ENCODE measurements around the gene ATAD3A. TPM values are rescaled to one million over a fixed set of nuclear protein-coding genes. Genes with fewer than 3 reads are reported as not detected.
"Not testable (repeated sequence)": the region's sequence is repeated elsewhere in the genome, so short reads cannot be mapped to it uniquely, and the experiment has no call there.

ATAD3A gene
- total RNA-seq, 2 experiments from 2014 or later: 39.4 to 41.0 TPM

DNA sequence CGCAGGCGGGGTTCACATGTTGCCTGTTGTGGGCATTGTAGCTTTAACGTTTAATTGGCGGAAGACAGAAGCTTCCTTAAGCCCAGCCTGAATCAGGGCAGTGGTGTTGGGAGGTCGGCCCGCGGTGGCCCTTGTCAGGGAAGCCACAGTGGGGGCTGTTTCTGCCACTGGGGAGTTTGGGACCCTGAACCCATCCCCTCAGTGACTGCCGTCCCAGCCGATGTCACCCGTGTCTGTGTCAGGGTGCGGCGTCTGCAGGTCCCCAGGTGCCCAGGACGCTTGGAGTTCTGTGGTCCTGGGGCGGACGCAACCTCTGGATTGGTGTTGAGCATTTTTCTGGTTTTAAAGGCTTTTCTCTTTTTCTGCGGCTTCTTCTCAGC lies 31.5 kb upstream of the ATAD3A start:
- peaks cover 33% of the 10 kb centered on the region for H3K36me3 Mint-ChIP-seq (ENCODE audit: low read depth)
- H3K27ac Mint-ChIP-seq; intact Hi-C loops (cut with micrococcal nuclease); H3K27me3 Mint-ChIP-seq (ENCODE audit: low read depth); H3K4me3 Mint-ChIP-seq; H3K9me3 Mint-ChIP-seq; CTCF ChIA-PET; H3K4me1 Mint-ChIP-seq (ENCODE audit: low read depth); DNase-seq: not testable (repeated sequence)

DNA sequence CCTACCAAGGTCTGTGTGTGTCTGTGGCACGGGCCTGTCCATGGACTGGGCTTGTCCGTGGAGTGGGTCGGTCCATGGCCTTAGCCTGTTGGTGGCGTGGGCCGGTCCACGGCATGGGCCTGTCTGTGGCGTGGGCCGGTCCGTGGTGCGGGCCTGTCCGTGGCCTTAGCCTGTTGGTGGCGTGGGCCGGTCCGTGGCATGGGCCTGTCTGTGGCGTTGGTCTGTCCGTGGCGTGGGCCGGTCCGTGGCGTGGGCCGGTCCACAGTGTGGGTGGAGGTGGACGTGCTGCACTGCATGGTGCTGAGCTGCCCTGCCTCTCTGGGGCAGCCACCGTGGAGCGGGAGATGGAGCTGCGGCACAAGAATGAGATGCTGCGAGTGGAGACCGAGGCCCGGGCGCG lies 30.2 kb upstream of the ATAD3A start:
- H3K4me1 Mint-ChIP-seq (ENCODE audit: low read depth); CTCF ChIA-PET; H3K9me3 Mint-ChIP-seq; H3K27ac Mint-ChIP-seq; H3K4me3 Mint-ChIP-seq; intact Hi-C loops (cut with micrococcal nuclease); H3K27me3 Mint-ChIP-seq (ENCODE audit: low read depth); DNase-seq: not testable (repeated sequence)
- peaks cover 31% of the 10 kb centered on the region for H3K36me3 Mint-ChIP-seq (ENCODE audit: low read depth)

DNA sequence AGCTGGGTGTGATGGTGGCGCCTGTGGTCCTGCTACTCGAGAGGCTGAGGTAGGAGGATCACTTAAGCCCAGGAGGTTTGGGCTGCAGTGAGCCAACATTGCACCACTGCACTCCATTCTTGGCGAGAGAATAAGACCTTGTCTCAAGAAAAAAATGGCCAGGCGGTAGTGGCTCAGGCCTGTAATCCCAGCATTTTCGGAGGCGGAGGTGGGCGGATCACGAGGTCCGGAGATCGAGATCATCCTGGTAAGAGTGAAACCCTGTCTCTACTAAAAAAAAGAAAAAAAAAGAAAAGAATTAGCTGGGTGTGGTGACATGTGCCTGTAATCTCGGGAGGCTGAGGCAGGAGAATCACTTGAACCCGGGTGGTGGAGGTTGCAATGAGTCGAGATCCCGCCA lies 29.1 kb upstream of the ATAD3A start:
- Mint-ChIP-seq H3K4me3 (no peak overlapping the region), H3K27ac (no peak overlapping the region), H3K4me1 (ENCODE audit: low read depth) (no peaks in the 10 kb centered on the region), H3K27me3 (ENCODE audit: low read depth) (no peaks in the 10 kb centered on the region), H3K9me3 (no peaks in the 10 kb centered on the region), H3K36me3 (ENCODE audit: low read depth) (peaks cover 26% of the 10 kb centered on the region)
- intact Hi-C loops (cut with micrococcal nuclease): no loop called here
- CTCF ChIA-PET: interaction anchor here (0.9 kb wide), 1 partner anchor 22 kb away, joined by 3 read pairs; no protein-coding TSS in a partner anchor
- no peak for DNase-seq

DNA sequence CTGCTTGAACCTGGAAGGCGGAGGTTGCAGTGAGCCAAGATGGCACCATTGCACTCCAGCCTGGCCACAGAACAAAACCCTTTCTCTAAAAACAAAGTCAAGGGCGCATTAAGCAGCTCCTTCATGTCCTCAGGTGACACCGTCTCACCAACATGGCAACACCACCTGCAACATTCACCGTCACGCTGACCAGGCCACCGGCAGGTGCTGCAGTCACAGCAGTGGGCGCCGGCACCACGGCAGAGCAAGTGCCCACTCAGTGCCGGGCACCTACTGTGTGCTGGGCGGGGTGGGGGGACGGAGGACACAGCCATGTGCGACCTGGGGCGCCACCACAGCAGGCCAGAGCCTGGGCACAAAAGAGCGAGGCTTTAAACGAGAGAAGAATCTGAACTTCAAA lies 28.2 kb upstream of the ATAD3A start:
- Mint-ChIP-seq H3K27ac (no peak overlapping the region), H3K4me3 (no peak overlapping the region), H3K36me3 (ENCODE audit: low read depth) (peaks cover 29% of the 10 kb centered on the region), H3K27me3 (ENCODE audit: low read depth) (no peaks in the 10 kb centered on the region), H3K4me1 (ENCODE audit: low read depth) (no peaks in the 10 kb centered on the region), H3K9me3 (no peaks in the 10 kb centered on the region)
- CTCF ChIA-PET: interaction anchor here (0.6 kb wide), 1 partner anchor 26 kb away, joined by 3 read pairs; no protein-coding TSS in a partner anchor
- DNase-seq: no peak
- intact Hi-C loops (cut with micrococcal nuclease): no loop called here

DNA sequence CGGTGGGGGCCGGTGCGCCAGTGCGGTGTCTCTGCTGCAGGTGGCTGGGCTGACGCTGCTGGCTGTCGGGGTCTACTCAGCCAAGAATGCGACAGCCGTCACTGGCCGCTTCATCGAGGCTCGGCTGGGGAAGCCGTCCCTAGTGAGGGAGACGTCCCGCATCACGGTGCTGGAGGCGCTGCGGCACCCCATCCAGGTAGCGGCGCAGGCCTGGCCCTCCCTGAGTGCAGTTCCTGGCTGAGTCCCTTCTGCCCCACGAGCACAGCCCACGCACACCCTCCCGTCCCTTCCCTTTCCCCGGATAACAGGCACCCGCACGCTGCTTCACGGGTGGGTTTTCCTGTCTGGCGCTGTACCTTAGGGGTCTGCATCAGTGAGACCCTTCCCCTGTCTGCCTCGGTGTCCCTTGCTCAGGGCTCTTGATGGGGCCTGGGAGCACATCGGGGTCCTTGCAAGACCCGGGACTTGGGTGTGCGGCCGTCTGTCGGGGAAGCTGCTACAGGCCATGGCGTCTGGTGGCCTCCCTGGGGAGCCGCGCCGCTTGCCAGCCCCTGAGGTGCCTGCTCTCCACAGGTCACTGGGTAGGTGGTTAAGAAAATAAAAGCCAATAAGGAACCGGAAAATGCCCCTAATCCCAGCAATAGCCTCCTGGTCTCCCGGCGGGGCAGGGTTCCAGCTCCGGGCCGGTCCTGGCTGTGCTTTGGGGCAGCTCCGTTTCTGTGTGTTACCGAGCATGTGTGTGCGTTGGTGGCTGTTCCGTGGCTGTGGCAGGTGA lies 26.8 kb upstream of the ATAD3A start:
- H3K27ac Mint-ChIP-seq; DNase-seq; intact Hi-C loops (cut with micrococcal nuclease); H3K4me1 Mint-ChIP-seq (ENCODE audit: low read depth); H3K4me3 Mint-ChIP-seq; H3K9me3 Mint-ChIP-seq; H3K27me3 Mint-ChIP-seq (ENCODE audit: low read depth): not testable (repeated sequence)
- CTCF ChIA-PET: interaction anchor here (0.6 kb wide), 1 partner anchor 45 kb away, joined by 3 read pairs; no protein-coding TSS in a partner anchor
- H3K36me3 Mint-ChIP-seq (ENCODE audit: low read depth): peaks cover 25% of the 10 kb centered on the region

DNA sequence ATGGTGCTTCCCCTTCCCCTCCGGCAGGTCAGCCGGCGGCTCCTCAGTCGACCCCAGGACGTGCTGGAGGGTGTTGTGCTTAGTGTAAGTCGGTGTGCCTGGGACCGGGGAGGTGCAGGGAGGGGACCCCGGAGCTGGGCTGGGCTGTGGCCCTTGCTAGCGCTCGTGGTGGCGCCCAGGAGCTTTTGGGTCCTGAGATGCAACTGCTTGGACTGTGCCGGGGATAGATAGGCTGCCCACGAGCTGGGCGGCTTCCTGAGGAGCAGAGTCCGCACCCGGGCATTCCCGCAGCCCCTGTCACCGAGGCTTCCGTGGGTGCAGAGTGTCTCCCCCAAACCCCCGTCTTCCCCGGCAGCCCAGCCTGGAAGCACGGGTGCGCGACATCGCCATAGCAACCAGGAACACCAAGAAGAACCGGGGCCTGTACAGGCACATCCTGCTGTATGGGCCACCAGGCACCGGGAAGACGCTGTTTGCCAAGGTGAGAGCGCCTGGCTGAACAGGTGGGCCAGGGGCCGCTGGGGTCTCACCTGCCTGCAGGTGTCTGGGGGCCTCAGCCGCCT lies 26.1 kb upstream of the ATAD3A start:
- CTCF ChIA-PET; intact Hi-C loops (cut with micrococcal nuclease): not testable (repeated sequence)
- H3K36me3 Mint-ChIP-seq (ENCODE audit: low read depth): peaks cover 23% of the 10 kb centered on the region

DNA sequence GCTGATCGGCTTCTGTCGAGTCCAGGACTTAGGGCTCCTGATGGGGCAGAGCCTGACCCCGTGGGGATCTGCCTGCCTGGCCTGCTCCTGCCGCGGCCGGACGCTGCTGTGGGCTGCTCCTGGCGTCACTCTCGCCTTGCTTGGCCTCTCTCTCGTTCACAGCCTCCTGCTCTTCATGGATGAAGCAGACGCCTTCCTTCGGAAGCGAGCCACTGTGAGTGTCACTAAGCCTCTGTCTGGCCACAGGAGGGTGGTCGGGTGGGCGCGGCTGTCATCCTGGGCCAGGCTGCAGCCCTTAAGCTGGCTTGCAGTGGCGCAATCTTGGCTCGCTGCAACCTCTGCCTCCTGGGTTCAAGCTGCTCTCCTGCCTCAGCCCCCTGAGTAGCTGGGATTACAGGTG lies 24.3 kb upstream of the ATAD3A start:
- Mint-ChIP-seq H3K27me3 (ENCODE audit: low read depth) (no peaks in the 10 kb centered on the region), H3K4me3 (no peak overlapping the region), H3K4me1 (ENCODE audit: low read depth) (no peaks in the 10 kb centered on the region), H3K36me3 (ENCODE audit: low read depth) (peaks cover 39% of the 10 kb centered on the region), H3K9me3 (peaks cover 5% of the 10 kb centered on the region), H3K27ac (no peak overlapping the region)
- CTCF ChIA-PET: no interaction called here
- intact Hi-C loops (cut with micrococcal nuclease): no loop called here
- no peak for DNase-seq

More for the DNA sequence above, 26.1 kb upstream of the ATAD3A start:
- H3K4me1 Mint-ChIP-seq (ENCODE audit: low read depth); H3K9me3 Mint-ChIP-seq; H3K4me3 Mint-ChIP-seq; H3K27me3 Mint-ChIP-seq (ENCODE audit: low read depth); DNase-seq; H3K27ac Mint-ChIP-seq: not testable (repeated sequence)

DNA sequence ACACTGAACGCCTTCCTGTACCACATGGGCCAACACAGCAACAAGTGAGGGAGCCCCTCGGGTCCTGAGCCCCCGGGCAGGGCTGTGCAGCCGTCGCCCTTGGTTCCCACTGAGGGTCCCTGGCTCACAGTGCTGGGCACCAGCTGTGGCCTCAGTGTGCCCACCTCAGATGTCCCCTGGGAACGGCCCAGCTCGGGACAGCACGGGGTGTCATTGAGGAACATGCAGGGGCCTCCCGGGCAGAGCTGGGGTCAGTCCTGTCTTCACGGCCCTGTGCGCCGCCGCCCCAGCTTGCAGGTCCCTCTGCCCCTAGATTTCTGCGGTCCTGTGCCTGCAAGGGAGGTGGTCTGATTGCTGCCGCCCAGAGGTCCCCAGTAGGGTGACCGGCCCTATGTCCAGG lies 22.7 kb upstream of the ATAD3A start:
- Mint-ChIP-seq H3K27me3 (ENCODE audit: low read depth) (no peaks in the 10 kb centered on the region), H3K4me1 (ENCODE audit: low read depth) (no peaks in the 10 kb centered on the region), H3K27ac (no peak overlapping the region), H3K36me3 (ENCODE audit: low read depth) (peaks cover 48% of the 10 kb centered on the region), H3K4me3 (no peak overlapping the region), H3K9me3 (peaks cover 8% of the 10 kb centered on the region)
- CTCF ChIA-PET: no interaction called here
- intact Hi-C loops (cut with micrococcal nuclease): no loop called here
- DNase-seq: no peak

DNA sequence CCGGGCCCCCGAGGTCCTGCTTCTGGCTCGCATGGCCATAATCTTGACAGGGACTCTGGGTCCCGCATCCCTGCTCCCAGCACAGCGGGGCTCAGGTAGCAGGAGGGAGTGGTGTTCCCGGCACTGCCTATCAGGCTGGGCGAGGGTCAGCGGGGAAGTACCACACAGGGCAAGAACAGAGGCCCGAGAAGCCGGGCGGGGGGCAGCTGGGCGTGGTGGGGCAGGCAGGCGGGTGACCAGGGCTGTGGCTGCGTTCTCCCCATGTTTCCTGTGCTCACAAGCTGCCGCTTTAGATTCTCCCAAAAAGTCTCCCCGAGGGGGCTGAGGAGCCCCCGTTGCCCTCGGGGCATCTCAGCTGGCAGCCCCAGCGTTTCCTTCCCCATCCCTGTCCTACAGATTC lies 22.1 kb upstream of the ATAD3A start:
- Mint-ChIP-seq H3K4me1 (ENCODE audit: low read depth) (no peaks in the 10 kb centered on the region), H3K27ac (no peak overlapping the region), H3K4me3 (no peak overlapping the region), H3K9me3 (peaks cover 8% of the 10 kb centered on the region), H3K36me3 (ENCODE audit: low read depth) (peaks cover 44% of the 10 kb centered on the region), H3K27me3 (ENCODE audit: low read depth) (no peaks in the 10 kb centered on the region)
- no peak for DNase-seq
- CTCF ChIA-PET: no interaction called here
- intact Hi-C loops (cut with micrococcal nuclease): no loop called here

DNA sequence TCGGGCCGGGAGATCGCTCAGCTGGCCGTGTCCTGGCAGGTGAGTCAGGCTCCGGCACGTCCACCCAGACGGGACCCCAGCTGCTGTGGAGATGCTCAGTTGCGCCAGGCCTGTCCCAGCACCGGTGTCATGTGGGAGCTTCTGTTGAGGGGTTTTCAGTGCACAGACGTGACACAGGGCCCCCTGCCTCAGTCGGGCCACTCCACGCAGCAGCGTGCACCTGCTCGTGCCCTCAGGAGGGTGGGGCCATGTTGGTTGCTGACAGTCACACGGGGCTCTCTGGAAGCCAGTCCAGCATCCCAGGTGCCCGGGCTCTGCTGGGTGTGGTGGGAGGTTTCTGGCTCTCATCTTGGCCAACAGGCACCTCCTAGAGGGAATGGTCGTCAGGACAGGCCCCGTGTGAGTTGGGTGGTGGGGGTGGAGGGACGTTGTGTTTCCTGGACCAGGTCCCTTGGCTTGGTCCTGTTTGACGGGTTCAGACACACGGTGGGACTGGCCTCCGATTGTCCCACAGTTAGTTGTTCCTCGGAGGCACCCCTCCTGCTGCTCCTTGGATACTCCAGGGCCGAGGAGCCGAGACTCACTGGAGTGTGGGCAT lies 21.2 kb upstream of the ATAD3A start:
- CTCF ChIA-PET: no interaction called here
- Mint-ChIP-seq H3K36me3 (ENCODE audit: low read depth) (peaks cover 47% of the 10 kb centered on the region), H3K4me1 (ENCODE audit: low read depth) (no peaks in the 10 kb centered on the region)

DNA sequence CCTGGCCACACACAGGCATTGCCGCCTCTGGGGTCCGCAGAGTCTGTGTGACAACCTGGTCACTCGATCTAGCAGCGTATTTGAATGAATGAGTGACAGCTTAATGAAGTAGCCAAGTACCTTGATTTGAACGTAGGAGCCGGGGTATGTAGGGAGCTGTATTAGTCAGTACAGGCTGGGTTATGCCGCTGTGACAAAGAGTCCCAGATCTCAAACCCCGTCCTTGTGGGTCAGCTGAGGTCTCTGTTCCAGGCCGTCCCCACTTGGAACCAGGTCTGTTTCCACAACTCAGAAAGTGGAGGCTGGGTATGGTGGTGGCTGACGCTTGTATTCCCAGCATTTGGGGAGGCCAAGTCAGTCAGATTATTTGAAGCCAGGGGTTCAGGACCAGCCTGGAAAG lies 20.4 kb upstream of the ATAD3A start:
- no peak for DNase-seq
- Mint-ChIP-seq H3K27ac (no peak overlapping the region), H3K4me1 (ENCODE audit: low read depth) (no peaks in the 10 kb centered on the region), H3K36me3 (ENCODE audit: low read depth) (peaks cover 48% of the 10 kb centered on the region), H3K27me3 (ENCODE audit: low read depth) (no peaks in the 10 kb centered on the region), H3K4me3 (no peak overlapping the region), H3K9me3 (peaks cover 8% of the 10 kb centered on the region)
- CTCF ChIA-PET: no interaction called here
- intact Hi-C loops (cut with micrococcal nuclease): no loop called here

More for the DNA sequence above, 21.2 kb upstream of the ATAD3A start:
- peaks cover 8% of the 10 kb centered on the region for H3K9me3 Mint-ChIP-seq
- no peaks in the 10 kb centered on the region for H3K27me3 Mint-ChIP-seq (ENCODE audit: low read depth)
- H3K27ac Mint-ChIP-seq: no peak overlapping the region
- intact Hi-C loops (cut with micrococcal nuclease): no loop called here
- no peak overlapping the region for H3K4me3 Mint-ChIP-seq
- DNase-seq: no peak

DNA sequence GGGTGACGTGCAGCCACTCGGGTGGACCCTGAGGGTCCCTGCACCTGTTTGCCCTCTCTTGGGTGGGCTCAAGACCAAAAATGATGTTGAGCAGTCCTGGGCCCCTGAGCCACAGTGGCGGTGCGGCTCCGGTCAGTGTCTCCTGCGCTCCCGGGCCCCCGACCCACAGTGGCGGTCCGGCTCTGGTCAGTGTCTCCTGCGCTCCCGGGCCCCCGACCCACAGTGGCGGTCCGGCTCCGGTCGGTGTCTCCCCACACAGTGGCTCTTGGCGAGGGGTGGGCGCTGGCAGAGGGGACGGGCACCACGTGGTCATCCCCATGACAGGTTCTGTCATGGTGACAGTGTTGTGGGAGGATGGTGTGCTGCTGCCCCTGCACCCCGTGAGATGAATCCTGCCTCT lies 17.7 kb upstream of the ATAD3A start:
- intact Hi-C loops (cut with micrococcal nuclease); CTCF ChIA-PET; H3K27ac Mint-ChIP-seq: not testable (repeated sequence)

DNA sequence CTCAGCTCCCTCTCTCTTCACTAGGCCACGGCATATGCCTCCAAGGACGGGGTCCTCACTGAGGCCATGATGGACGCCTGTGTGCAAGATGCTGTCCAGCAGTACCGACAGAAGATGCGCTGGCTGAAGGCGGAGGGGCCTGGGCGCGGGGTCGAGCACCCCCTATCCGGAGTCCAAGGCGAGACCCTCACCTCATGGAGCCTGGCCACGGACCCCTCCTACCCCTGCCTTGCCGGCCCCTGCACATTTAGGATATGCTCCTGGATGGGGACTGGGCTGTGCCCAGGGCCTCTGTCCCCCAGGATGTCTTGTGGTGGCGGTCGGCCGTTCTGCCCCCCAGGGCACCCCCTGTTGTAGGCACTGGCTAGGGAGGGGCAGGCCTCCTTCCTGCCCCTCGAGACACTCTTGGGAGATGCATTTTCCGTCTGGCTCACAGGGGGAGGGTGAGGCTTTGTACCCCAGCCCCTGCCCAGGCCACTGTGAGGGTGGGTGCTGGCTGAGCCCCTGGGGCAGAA lies 16.4 kb upstream of the ATAD3A start:
- H3K27me3 Mint-ChIP-seq (ENCODE audit: low read depth); H3K9me3 Mint-ChIP-seq; H3K4me3 Mint-ChIP-seq; H3K4me1 Mint-ChIP-seq (ENCODE audit: low read depth); intact Hi-C loops (cut with micrococcal nuclease); CTCF ChIA-PET; DNase-seq; H3K27ac Mint-ChIP-seq: not testable (repeated sequence)
- H3K36me3 Mint-ChIP-seq (ENCODE audit: low read depth): peaks cover 33% of the 10 kb centered on the region

More for the DNA sequence above, 17.7 kb upstream of the ATAD3A start:
- H3K4me3 Mint-ChIP-seq; H3K9me3 Mint-ChIP-seq; H3K4me1 Mint-ChIP-seq (ENCODE audit: low read depth); DNase-seq; H3K27me3 Mint-ChIP-seq (ENCODE audit: low read depth): not testable (repeated sequence)
- peaks cover 38% of the 10 kb centered on the region for H3K36me3 Mint-ChIP-seq (ENCODE audit: low read depth)
